OCI-LY3 (cell line): Measurements from ENCODE around the gene DNAJB11.
A peak's percentile ranks its signal among the peaks of the same experiment; 100 is the strongest.

Experiments used
- H2AFZ ChIP-seq: fragments of 200-600, 300-600 bp; shearing (Covaris generic); 2 replicates; pipeline ENCODE4 v1.6.0; 2014; ENCODE audit warnings: antibody characterized with exemption, low read depth, low read length
- H3K27ac ChIP-seq: fragments of 200-600, 300-600 bp; sonication (generic); 2 replicates; pipeline ENCODE4 v1.5.1; 2014; ENCODE audit warnings: mild to moderate bottlenecking, low read length, moderate library complexity, mixed read lengths
- H3K27me3 ChIP-seq: fragments of 200-600, 300-600 bp; sonication (generic); 2 replicates; pipeline ENCODE4 v1.6.1; 2014; ENCODE audit warnings: low read depth, low read length, mixed read lengths
- H3K36me3 ChIP-seq: fragments of 200-600, 300-600 bp; sonication (generic); replicated peaks from 2 replicates; pipeline ENCODE3; 2014; ENCODE audit warnings: low read depth, low read length, mixed read lengths
- H3K4me1 ChIP-seq: fragments of 300-600, 200-600 bp; sonication (generic); 2 replicates; pipeline ENCODE4 v1.6.1; 2014; ENCODE audit warnings: low read length, mixed read lengths
- H3K4me2 ChIP-seq: fragments of 200-600, 300-600 bp; sonication (generic); 2 replicates; pipeline ENCODE4 v1.6.1; 2014; ENCODE audit warnings: low read length, mixed read lengths
- H3K4me3 ChIP-seq: fragments of 300-600, 200-600 bp; sonication (generic); 2 replicates; pipeline ENCODE4 v1.5.1; 2014; ENCODE audit warnings: antibody characterized with exemption, mild to moderate bottlenecking, low read length, moderate library complexity
- H3K79me2 ChIP-seq: fragments of 300-600, 200-600 bp; shearing (Covaris generic); 2 replicates; pipeline ENCODE4 v1.6.1; 2014; ENCODE audit warnings: mild to moderate bottlenecking, low read length, mixed read lengths
- H3K9ac ChIP-seq: fragments of 300-600, 200-600 bp; shearing (Covaris generic); 2 replicates; pipeline ENCODE4 v1.6.0; 2014; ENCODE audit warnings: mild to moderate bottlenecking, low read length, moderate library complexity
- H3K9me3 ChIP-seq: fragments of 200-600, 300-600 bp; shearing (Covaris generic); 2 replicates; pipeline ENCODE4 v1.6.1; 2014; ENCODE audit warnings: low read length, mixed read lengths; ENCODE audit not compliant: insufficient read depth
- H4K20me1 ChIP-seq: fragments of 200-600, 300-600 bp; sonication (generic); 2 replicates; pipeline ENCODE4 v1.6.1; 2016; ENCODE audit warnings: low read length, mixed read lengths; ENCODE audit not compliant: insufficient read depth
- CTCF ChIP-seq: fragments of 200-600, 300-600 bp; sonication (generic); IDR thresholded peaks from 2 replicates; pipeline ENCODE4 v1.5.1; 2014; ENCODE audit warnings: antibody characterized with exemption, low read length, low read depth
- EZH2phosphoT487 ChIP-seq: fragments of 200-600 bp; shearing (Covaris generic); IDR thresholded peaks from 2 replicates; pipeline ENCODE4 v1.6.1; 2018; ENCODE audit warnings: antibody characterized with exemption, mixed run types, low read depth

Gene DNAJB11

GRCh38 chr3:186523434-186523833, 47.1 kb upstream of the DNAJB11 start:
- TF ChIP-seq CTCF (no peak), EZH2phosphoT487 (no peak)
- H3K4me3 ChIP-seq: no peak overlapping the region
- no peak overlapping the region for H3K4me2 ChIP-seq
- no peaks in the 10 kb centered on the region for H4K20me1 ChIP-seq
- H3K27me3 ChIP-seq: no peaks in the 10 kb centered on the region
- H3K9me3 ChIP-seq: no peaks in the 10 kb centered on the region
- no peaks in the 10 kb centered on the region for H3K79me2 ChIP-seq
- no peak overlapping the region for H3K9ac ChIP-seq
- H3K4me1 ChIP-seq: peaks cover 92% of the 10 kb centered on the region
- H3K36me3 ChIP-seq: no peaks in the 10 kb centered on the region
- H3K27ac ChIP-seq: 0 out of 2 replicates have a peak overlapping the region, but pooled peaks have one; percentile 15
- no peak overlapping the region for H2AFZ ChIP-seq

GRCh38 chr3:186524616-186525015, 45.9 kb upstream of the DNAJB11 start:
- H3K27me3 ChIP-seq: no peaks in the 10 kb centered on the region
- peak overlapping the region; percentile 65; the same call in 1 of the 2 replicates for H3K4me2 ChIP-seq
- peak overlapping the region; percentile 60 for H3K9ac ChIP-seq
- H3K4me3 ChIP-seq: no peak overlapping the region
- no peaks in the 10 kb centered on the region for H3K36me3 ChIP-seq
- H4K20me1 ChIP-seq: no peaks in the 10 kb centered on the region
- H3K27ac ChIP-seq: peak overlapping the region; percentile 90
- peaks cover 92% of the 10 kb centered on the region for H3K4me1 ChIP-seq
- TF ChIP-seq EZH2phosphoT487: no peak
- TF ChIP-seq CTCF: no peak
- H2AFZ ChIP-seq: no peak overlapping the region
- H3K9me3 ChIP-seq: no peaks in the 10 kb centered on the region
- no peaks in the 10 kb centered on the region for H3K79me2 ChIP-seq

- Histone ChIP-seq H3K27ac (peak overlapping the region; percentile 90), H3K4me3 (peak overlapping the region; percentile 54), H3K4me2 (peak overlapping the region; percentile 65)
Measured at GRCh38 chr3:186525369-186526255, 44.9 kb upstream of the DNAJB11 start.

More at GRCh38 chr3:186525369-186526255, 44.9 kb upstream of the DNAJB11 start:
- no peaks in the 10 kb centered on the region for H3K79me2 ChIP-seq
- H2AFZ ChIP-seq: no peak overlapping the region
- H3K36me3 ChIP-seq: no peaks in the 10 kb centered on the region
- H3K9me3 ChIP-seq: no peaks in the 10 kb centered on the region
- H4K20me1 ChIP-seq: no peaks in the 10 kb centered on the region
- H3K4me1 ChIP-seq: peaks cover 92% of the 10 kb centered on the region
- peak overlapping the region; percentile 60 for H3K9ac ChIP-seq
- no peak for TF ChIP-seq CTCF
- no peak for TF ChIP-seq EZH2phosphoT487
- H3K27me3 ChIP-seq: no peaks in the 10 kb centered on the region
